ENCODE results near the gene ADD2. TPM values are rescaled to one million over a fixed set of nuclear protein-coding genes. Genes with fewer than 3 reads are reported as not detected.

Gene ADD2
- total RNA-seq, 1 donor from 2014 or later: not detected

DNA sequence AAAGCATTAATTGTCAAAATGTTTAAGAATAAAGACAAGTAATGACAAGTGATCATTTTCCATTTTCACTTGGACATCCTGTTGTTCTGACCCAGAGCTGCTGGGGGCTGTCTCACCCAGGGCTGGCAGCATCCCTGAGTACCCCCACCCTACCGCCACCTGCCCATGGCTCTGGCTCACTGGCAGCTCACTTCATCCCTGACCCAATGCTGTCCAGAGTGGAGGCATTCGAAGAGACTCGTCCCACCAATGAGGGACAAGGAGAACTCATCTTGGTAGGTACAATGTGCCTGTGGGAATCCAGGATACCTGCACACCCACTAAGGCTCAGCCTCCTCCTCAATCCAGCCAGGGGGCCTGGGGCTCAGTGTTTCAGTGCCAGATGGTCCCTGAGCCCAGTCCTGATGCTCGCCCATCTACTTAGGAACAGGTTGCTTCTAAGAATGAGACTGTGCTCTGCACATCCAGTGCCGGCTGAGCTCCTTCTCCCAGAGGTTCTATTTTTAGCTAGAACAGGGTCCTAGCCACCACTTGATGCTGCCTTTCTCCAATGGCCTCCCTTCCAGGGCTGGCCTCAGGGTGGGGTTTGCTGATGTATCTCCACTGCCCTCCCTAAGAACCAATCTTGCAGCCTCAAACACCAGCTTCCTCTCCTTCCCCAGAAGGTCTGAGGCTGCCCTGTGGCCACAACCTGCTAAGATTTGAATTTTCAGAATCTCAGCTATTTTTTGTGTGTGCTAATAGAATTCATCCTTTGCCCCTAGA lies 53.7 kb downstream of the ADD2 start:
- DNase-seq (ENCODE audit: low read depth): no peak
- no peaks in the 10 kb centered on the region for H3K36me3 ChIP-seq (ENCODE audit: control insufficient read depth, insufficient read depth, low read length)
- H3K27me3 ChIP-seq (ENCODE audit: control insufficient read depth, insufficient read depth, low read length): peaks cover 9% of the 10 kb centered on the region

DNA sequence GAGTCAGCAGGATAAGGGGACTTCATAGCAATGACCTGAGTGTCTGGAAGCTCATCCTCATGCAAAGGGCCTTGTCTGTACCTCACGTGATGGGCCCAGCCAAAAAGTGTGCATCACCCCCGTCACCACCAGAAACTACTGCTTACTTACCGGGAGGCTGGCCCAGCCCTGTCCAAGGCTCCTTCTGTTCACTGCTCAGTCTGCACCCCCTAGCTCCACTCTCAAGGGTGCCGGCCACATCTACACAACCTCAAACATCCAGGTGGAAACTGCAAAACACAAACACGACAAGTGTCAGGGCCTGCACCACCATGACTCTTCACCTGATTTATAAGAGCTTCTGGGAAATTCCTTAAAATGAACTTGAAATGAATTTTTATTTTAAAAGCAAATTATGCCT lies 55.1 kb downstream of the ADD2 start:
- TF ChIP-seq, protein P1, sequence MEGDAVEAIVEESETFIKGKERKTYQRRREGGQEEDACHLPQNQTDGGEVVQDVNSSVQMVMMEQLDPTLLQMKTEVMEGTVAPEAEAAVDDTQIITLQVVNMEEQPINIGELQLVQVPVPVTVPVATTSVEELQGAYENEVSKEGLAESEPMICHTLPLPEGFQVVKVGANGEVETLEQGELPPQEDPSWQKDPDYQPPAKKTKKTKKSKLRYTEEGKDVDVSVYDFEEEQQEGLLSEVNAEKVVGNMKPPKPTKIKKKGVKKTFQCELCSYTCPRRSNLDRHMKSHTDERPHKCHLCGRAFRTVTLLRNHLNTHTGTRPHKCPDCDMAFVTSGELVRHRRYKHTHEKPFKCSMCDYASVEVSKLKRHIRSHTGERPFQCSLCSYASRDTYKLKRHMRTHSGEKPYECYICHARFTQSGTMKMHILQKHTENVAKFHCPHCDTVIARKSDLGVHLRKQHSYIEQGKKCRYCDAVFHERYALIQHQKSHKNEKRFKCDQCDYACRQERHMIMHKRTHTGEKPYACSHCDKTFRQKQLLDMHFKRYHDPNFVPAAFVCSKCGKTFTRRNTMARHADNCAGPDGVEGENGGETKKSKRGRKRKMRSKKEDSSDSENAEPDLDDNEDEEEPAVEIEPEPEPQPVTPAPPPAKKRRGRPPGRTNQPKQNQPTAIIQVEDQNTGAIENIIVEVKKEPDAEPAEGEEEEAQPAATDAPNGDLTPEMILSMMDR (IDR thresholded peaks at IDR 0.05; ENCODE audit: insufficient read depth, low read length, severe bottlenecking): no peak
- DNase-seq (ENCODE audit: low read depth) (no peak), FAIRE-seq (no peak)
- peaks cover 9% of the 10 kb centered on the region for H3K27me3 ChIP-seq (ENCODE audit: control insufficient read depth, insufficient read depth, low read length)
- no peaks in the 10 kb centered on the region for H3K36me3 ChIP-seq (ENCODE audit: control insufficient read depth, insufficient read depth, low read length)
- H3K4me3 ChIP-seq (ENCODE audit: low read depth, low read length): no peak overlapping the region

More for the DNA sequence above, 53.7 kb downstream of the ADD2 start:
- TF ChIP-seq, protein P1 (IDR thresholded peaks at IDR 0.05; ENCODE audit: insufficient read depth, low read length, severe bottlenecking): no peak
- H3K4me3 ChIP-seq (ENCODE audit: low read depth, low read length): no peak overlapping the region
- no peak for FAIRE-seq

DNA sequence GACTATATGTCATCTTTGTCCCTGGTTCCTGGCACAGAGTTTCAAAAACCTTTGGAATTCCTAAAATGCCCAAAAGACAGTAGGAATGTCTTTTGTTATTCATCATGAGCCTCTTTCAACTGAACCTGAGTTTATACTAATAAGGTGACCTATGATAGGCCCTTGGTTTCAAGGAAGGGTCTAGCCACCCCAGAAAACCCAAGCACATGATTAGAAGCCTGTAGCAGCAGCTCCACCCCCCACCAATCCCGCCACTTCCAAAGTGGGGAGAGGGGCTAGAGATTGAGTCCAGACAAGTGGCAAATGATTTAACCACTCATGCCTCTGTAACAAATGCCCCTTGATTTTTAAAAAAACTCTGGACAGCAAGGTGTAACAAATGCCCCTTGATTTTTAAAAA lies 56.8 kb downstream of the ADD2 start:
- DNase-seq (ENCODE audit: low read depth) (no peak), FAIRE-seq (no peak)
- TF ChIP-seq, protein P1 (IDR thresholded peaks at IDR 0.05; ENCODE audit: insufficient read depth, low read length, severe bottlenecking): no peak
- Histone ChIP-seq H3K4me3 (ENCODE audit: low read depth, low read length) (no peak overlapping the region), H3K27me3 (ENCODE audit: control insufficient read depth, insufficient read depth, low read length) (peaks cover 5% of the 10 kb centered on the region), H3K36me3 (ENCODE audit: control insufficient read depth, insufficient read depth, low read length) (no peaks in the 10 kb centered on the region)

DNA sequence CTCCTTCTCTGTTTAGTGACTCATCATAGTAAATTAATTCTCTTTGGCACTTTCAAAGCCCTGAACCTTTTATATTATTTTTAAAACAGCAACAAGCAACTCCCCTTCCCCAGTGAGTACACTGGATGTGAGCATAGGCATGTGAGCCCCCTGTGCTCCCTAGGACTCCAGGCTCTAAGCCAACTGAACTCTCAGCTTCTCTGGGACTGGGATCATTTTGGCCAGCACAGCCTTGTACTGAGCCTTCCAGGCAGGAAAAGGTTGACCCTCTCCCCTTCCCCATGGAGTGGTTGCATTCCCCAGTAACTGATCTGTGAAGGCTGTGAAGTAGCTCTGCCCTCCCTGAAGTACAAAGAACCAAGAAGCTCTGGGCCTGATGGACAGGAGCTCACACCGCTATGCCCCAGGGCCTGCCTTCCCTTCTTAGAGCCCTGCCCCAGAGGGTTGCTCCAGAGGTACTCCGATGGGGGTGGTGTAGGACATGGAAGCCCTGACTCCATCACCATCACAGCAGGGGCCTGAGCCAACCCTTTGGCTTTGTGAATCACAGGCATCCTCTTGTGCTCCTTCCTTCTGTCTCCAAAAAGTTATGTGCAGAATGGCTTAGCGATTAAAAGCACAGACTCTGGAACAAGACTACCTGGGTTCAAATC lies 57.8 kb downstream of the ADD2 start:
- no peak for DNase-seq (ENCODE audit: low read depth)
- TF ChIP-seq, protein P1 (IDR thresholded peaks at IDR 0.05; ENCODE audit: insufficient read depth, low read length, severe bottlenecking): no peak

DNA sequence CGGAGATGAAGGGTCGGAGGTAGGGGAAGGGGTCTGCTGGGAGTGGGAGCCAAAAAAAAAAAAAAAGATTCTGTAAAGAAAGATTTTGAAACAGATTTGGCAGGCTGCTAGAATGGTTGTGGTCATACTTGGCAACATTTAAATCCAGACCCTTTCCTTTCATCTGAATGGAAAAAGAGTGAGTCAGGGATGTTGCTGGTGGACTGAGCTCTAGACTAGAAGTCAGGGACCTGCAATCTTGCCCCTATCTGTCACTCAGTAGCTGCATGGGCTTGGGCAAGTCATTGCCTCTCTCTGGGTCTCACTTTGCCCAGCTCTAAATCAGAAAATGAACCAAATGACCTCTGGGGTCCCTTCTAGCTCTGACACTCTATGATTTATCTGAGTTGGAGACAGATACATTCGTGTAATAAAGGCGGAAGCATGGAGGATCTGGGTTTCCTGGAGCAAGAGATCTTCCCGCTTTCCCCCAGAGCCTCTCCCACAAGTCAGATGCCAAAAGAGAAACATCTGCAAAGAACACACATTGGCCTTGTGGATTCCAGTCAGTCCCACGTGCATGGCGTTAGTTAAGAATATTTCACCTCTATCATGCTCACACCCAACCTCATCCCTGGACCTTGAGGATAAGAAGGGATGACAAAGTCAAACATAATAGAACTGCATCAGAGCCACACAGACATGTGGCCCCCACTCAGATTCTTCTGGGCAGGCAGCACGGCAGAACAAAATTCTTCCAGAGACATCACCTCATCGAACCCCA lies 58.5 kb downstream of the ADD2 start:
- no peak for FAIRE-seq
- peaks cover 2% of the 10 kb centered on the region for H3K27me3 ChIP-seq (ENCODE audit: control insufficient read depth, insufficient read depth, low read length)
- no peak for DNase-seq (ENCODE audit: low read depth)
- no peaks in the 10 kb centered on the region for H3K36me3 ChIP-seq (ENCODE audit: control insufficient read depth, insufficient read depth, low read length)
- TF ChIP-seq, protein P1 (IDR thresholded peaks at IDR 0.05; ENCODE audit: insufficient read depth, low read length, severe bottlenecking): no peak
- no peak overlapping the region for H3K4me3 ChIP-seq (ENCODE audit: low read depth, low read length)

More for the DNA sequence above, 57.8 kb downstream of the ADD2 start:
- FAIRE-seq: no peak
- Histone ChIP-seq H3K27me3 (ENCODE audit: control insufficient read depth, insufficient read depth, low read length) (peaks cover 4% of the 10 kb centered on the region), H3K4me3 (ENCODE audit: low read depth, low read length) (no peak overlapping the region), H3K36me3 (ENCODE audit: control insufficient read depth, insufficient read depth, low read length) (no peaks in the 10 kb centered on the region)
